Measurements from ENCODE around the gene NELFB.
A peak's percentile ranks its signal among the peaks of the same experiment; 100 is the strongest.

Gene NELFB

GRCh38 chr9:137223078-137223970, 31.8 kb upstream of the NELFB start:
- DNase-seq, result peak; percentile 96

GRCh38 chr9:137224830-137225694, 30.1 kb upstream of the NELFB start, which contains the start of gene CYSRT1:
Gene CYSRT1, plus strand, starts transcription at chr9:137225174. Its CDS starts 448 bp downstream, at chr9:137225622.
- no peak for DNase-seq

GRCh38 chr9:137225699-137226331, 29.3 kb upstream of the NELFB start:
- DNase-seq, result no peak

GRCh38 chr9:137226338-137227053, 28.6 kb upstream of the NELFB start:
- DNase-seq, result no peak

- peak; percentile 43 for DNase-seq
Measured at GRCh38 chr9:137227054-137227852, 27.9 kb upstream of the NELFB start, which contains the start of gene RNF224. Gene RNF224, plus strand, starts transcription at chr9:137227502. Its CDS starts 834 bp downstream, at chr9:137228336.

GRCh38 chr9:137227853-137228505, 27.1 kb upstream of the NELFB start:
- DNase-seq, result no peak

GRCh38 chr9:137228506-137228967, 26.6 kb upstream of the NELFB start:
- DNase-seq, result no peak

- no peak for DNase-seq
Measured at GRCh38 chr9:137228968-137229896, 25.9 kb upstream of the NELFB start.

GRCh38 chr9:137229903-137230704, 25.0 kb upstream of the NELFB start:
- DNase-seq, result no peak

- DNase-seq, result no peak
Measured at GRCh38 chr9:137230705-137231371, 24.3 kb upstream of the NELFB start, which contains the start of gene SLC34A3. Gene SLC34A3, plus strand, starts transcription at chr9:137230901. Its CDS starts 802 bp downstream, at chr9:137231703.

GRCh38 chr9:137231372-137232039, 23.6 kb upstream of the NELFB start:
- DNase-seq, result no peak

GRCh38 chr9:137232101-137232500, 23.0 kb upstream of the NELFB start:
- no peak for DNase-seq

GRCh38 chr9:137232510-137232909, 22.6 kb upstream of the NELFB start:
- DNase-seq, result no peak

- DNase-seq, result no peak
Measured at GRCh38 chr9:137233143-137233980, 21.8 kb upstream of the NELFB start.

- no peak for DNase-seq
Measured at GRCh38 chr9:137234055-137234697, 21.0 kb upstream of the NELFB start.

Measured in NK-92 treated with Interleukin-12 subunit alpha and Interleukin-12 subunit beta, amount 100 ng/mL, for 24 hours (cell line).